Right ventricle myocardium inferior (tissue), 1 donor: ENCODE measurements around the gene PCDHAC1. TPM values are rescaled to one million over a fixed set of nuclear protein-coding genes. Genes with fewer than 3 reads are reported as not detected.
"Not testable (repeated sequence)": the region's sequence is repeated elsewhere in the genome, so short reads cannot be mapped to it uniquely, and the experiment has no call there.

Experiments used
- ATAC-seq: fragments of 200-7000 bp; cut with Tn5 transposase; one replicate; pipeline ENCODE4 v1.9.1; 2020; ENCODE audit warnings: mild to moderate bottlenecking, moderate library complexity
- DNase-seq: peaks from one replicate; pipeline ENCODE4 v3.0.0; 2021; ENCODE audit errors: missing footprints
- intact Hi-C: fragments of 100-400 bp; cut with DNase I; formaldehyde crosslinking; loops from one replicate; pipeline ENCODE4 v1.11.0; 2022
- long read RNA-seq: library from polyadenylated mRNA; unstranded; transcript quantifications from one replicate; pipeline ENCODE4 v2.0.0, GENCODE V29; 2021
- total RNA-seq: library from RNA; stranded (reverse); fragmentation: NEBNext Ultra II Directional; extraction: Animal tissue kit (Norgen Biotek cat#: 25700); gene quantifications from one replicate; pipeline ENCODE4 v1.2.1, GENCODE V29; 2021
- donor health status: DM: no; HTN: yes; CAD: no; lungs with severe emphysema.

The PCDHAC1 gene, protein sequence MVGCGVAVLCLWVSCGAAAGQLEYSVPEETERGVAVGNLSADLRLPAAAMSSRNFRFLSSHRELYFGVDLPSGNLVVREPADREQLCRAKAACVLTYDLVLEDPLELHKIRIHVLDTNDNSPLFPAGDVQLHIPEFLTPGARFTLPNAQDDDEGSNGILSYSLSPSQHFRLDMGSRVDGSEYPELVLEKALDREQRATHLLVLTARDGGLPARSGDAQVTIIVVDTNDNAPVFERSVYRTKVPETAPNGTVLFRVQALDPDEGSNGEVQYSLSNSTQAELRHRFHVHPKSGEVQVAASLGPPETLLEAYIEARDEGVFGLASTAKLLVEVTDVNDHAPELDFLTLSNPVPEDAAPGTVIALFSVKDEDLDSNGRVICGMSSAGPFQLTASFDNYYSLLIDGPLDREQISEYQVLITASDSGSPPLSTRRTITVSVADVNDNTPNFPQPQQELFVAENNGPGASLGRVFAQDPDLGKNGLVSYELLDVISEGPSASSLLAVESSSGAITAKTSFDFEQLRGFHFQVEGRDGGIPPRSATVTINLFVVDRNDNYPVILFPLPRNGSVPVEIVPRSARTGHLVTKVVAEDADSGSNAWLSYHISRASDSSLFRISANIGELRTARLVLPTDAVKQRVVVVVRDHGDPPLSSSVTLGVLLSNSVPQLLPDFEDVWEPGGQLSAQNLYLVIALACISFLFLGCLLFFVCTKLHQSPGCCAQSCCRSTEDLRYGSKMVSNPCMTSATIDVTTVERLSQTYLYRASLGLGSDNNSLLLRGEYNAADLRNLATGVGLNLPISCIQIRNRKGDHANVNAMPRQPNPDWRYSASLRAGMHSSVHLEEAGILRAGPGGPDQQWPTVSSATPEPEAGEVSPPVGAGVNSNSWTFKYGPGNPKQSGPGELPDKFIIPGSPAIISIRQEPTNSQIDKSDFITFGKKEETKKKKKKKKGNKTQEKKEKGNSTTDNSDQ
- total RNA-seq: 0.11 TPM
- long read RNA-seq: 0 reads

DNA sequence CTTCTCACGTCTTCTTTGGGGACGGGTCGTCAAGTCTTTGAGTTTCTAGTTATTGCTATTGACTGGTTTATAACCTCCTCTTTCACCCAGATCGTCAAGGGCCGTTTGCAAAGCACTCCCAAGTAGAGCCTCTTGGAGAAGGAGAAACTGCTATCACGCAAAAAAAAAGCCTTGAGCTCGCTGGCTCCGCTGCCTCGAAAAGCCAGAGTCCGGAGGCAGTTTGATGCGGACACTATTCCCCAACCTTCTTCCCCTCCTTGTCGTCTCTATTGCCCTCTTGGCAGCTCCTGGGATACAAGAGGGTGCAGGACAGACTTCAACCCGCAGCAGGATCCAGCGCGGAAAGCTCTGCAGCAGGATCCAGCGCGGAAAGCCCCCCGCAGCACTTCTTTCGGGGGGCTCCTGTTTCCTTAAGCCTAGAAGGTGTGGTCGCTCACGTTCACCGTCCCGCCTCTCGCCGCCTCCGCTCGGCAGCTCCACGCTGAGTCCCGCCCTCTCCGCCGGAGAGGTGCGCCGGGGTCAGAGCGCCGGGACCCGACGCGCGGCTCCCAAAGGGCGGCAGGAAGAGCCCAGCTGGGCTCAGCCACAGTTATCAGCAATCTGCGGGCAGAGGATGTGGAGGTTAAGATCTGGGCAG, at the start of gene PCDHAC1:
PCDHAC1 (plus strand) TSS at position 494 of the 637 bp plus-strand sequence. CDS start 594 bp downstream, outside the sequence.
- peak; percentile 42 for ATAC-seq
- no peak for DNase-seq
- intact Hi-C loops: no loop called here

- ATAC-seq, intact Hi-C loops: not testable (repeated sequence)
- peak; percentile 63 for DNase-seq
These were observed 49.4 kb upstream of the PCDHAC1 start for GRCh38 chr5:140876541-140877261.

DNA sequence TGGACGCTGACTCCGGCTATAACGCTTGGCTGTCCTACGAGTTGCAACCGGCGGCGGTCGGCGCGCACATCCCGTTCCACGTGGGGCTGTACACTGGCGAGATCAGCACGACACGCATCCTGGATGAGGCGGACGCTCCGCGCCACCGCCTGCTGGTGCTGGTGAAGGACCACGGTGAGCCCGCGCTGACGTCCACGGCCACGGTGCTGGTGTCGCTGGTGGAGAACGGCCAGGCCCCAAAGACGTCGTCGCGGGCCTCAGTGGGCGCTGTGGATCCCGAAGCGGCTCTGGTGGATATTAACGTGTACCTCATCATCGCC, 48.9 kb upstream of the PCDHAC1 start:
- ATAC-seq (no peak), DNase-seq (no peak)
- intact Hi-C loops: no loop called here

GRCh38 chr5:140881889-140882590, 44.1 kb upstream of the PCDHAC1 start, which contains the start of gene PCDHA13:
PCDHA13 (plus strand) TSS chr5:140882124; CDS start chr5:140882269, 145 bp downstream.
- intact Hi-C loops: no loop called here
- DNase-seq (no peak), ATAC-seq (no peak)

DNA sequence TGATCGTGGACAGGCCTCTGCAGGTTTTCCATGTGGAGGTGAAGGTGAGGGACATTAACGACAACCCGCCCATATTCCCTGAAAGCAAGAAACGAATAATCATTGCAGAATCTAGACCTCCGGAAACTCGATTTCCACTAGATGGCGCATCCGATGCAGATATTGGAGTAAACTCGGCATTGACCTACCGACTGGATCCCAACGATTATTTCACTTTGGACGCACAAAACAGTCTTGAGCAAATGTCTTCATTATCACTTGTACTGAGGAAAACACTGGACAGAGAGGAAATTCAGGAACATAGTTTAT, 43.6 kb upstream of the PCDHAC1 start:
- ATAC-seq (no peak), DNase-seq (no peak)
- intact Hi-C loops: no loop called here

- DNase-seq: peak; percentile 62
- intact Hi-C loops: no loop called here
These were observed 42.7 kb upstream of the PCDHAC1 start for GRCh38 chr5:140883373-140883772.

DNA sequence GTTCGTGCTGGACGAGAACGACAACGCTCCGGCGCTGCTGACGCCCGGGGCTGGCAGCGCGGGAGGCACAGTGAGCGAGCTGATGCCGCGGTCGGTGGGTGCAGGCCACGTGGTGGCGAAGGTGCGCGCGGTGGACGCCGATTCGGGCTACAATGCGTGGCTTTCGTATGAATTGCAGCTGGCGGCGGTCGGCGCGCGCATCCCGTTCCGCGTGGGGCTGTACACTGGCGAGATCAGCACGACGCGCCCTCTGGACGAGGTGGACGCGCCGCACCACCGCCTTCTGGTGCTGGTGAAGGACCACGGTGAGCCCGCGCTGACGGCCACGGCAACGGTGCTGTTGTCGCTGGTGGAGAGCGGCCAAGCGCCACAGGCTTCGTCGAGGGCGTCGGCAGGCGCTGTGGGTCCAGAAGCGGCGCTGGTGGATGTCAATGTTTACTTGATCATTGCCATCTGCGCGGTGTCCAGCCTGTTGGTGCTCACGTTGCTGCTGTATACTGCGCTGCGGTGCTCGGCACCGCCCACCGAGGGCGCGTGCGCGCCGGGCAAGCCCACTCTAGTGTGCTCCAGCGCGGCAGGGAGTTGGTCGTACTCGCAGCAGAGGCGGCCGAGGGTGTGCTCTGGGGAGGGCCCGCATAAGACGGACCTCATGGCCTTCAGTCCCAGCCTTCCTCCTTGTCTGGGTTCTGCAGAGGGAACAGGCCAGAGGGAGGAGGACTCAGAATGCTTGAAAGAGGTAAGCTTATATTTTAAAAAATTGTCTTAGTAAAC, 42.0 kb upstream of the PCDHAC1 start:
- ATAC-seq (no peak), DNase-seq (no peak)
- intact Hi-C loops: no loop called here

More at GRCh38 chr5:140883373-140883772, 42.7 kb upstream of the PCDHAC1 start:
- no peak for ATAC-seq

DNA sequence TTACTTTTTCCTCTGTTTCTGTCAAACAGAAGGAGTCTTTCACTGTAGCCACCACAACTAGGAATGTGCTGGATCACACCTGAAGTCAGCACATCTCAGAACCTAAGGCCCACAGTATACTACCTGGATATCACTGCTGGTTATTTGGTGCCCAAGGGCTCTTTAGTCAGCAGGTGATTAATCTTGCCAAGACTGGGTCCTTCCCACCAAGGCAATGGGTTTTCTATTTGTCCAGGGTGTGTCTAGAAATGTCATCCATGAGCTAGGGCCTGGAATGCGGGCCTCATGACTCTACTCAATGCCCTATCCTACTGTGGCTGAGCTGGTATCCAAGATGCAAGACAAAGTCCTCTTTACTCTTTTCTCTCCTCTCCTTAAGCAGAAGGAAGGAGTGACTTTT, 9.8 kb upstream of the PCDHAC1 start:
- ATAC-seq (no peak), DNase-seq (no peak)
- intact Hi-C loops: no loop called here

GRCh38 chr5:140923601-140924000, 2.5 kb upstream of the PCDHAC1 start:
- intact Hi-C loops: no loop called here
- DNase-seq (no peak), ATAC-seq (no peak)

GRCh38 chr5:140926443-140927227, 536 bp downstream of the PCDHAC1 start:
- intact Hi-C loops: no loop called here
- ATAC-seq (peak; percentile 89), DNase-seq (peak; percentile 82)

- intact Hi-C loops: no loop called here
- DNase-seq (peak; percentile 64), ATAC-seq (no peak)
These were observed 1.1 kb downstream of the PCDHAC1 start for GRCh38 chr5:140927228-140927573.

- DNase-seq: no peak
- ATAC-seq: no peak
- intact Hi-C loops: no loop called here
These were observed 9.0 kb downstream of the PCDHAC1 start for GRCh38 chr5:140934964-140935606.

DNA sequence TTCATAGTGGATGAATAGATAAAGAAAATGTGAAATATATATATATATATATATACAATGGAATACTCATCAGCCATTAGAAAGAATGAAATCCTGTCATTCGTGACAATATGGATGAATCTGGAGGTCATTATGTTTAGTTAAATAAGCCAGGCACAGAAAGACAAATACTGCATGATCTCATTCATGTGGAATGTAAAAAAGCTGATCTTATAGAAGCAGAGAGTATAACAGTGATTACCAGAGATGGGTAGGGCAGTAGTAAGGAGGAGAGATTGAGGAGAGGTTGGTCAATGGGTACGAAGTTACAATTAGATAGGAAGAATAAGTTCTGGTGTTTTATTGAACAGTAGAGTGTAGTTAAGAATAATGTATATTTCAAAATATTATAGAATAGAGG, 20.5 kb downstream of the PCDHAC1 start:
- ATAC-seq (no peak), DNase-seq (no peak)
- intact Hi-C loops: no loop called here

DNA sequence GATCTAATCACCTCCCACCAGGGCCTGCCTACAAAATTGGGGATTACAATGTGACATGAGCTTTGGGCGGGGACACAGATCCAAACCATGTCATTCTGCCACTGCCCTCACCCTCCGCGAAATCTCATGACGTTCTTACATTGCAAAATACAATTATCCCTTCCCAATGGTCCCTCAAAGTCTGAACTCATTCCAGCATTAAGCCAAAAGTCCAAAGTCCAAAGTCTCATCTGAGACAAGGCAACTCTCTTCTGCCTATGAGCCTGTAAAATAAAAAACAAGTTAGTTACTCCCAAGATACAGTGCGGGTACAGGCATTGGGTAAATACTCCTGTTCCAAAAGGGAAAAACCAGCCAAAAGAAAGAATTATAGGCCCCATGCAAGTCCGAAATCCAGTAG, 25.5 kb downstream of the PCDHAC1 start:
- ATAC-seq: no peak
- no peak for DNase-seq
- intact Hi-C loops: no loop called here

DNA sequence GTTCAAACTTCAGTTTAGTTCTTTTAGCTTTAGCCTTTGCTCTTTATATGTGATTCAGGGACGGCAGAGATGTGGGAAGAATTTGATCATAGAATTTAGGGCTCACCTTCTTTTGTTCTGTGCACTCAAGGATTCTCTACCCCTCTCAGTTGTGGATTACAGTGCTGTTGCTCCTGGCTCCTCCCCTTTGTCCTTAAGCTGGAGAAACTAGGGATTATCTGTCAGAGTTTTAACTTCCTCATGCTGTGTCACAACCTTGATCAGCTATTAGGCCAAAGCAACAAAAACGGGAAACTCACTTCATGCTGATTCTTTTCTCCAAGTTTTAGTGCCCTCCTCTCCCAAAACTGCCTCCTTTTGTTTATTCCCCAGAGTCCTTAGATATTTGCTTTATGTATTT, 27.1 kb downstream of the PCDHAC1 start:
- DNase-seq (no peak), ATAC-seq (no peak)
- intact Hi-C loops: no loop called here

DNA sequence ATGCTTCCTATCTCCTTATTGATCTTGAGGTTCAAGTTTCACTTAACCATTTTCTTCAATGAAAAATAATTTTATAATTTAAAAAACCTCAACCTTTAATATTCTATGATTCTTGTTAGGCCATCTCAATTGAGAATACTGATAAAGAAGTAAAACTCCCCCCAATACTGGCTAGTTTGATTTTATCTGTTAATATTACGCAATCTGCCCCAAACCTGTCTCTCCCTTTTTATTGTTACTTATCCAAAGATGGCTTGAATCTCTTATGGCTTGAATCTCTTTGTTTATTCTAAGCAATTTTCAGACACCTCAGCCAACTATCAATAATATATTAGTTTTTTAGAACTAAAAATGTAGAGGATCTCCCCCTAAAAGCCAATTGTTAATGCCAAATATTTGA, 36.1 kb downstream of the PCDHAC1 start:
- no peak for ATAC-seq
- intact Hi-C loops: no loop called here
- DNase-seq: no peak
